Sigmoid colon (tissue), 7 donors: Measurements from ENCODE around the gene TNIK. TPM values are rescaled to one million over a fixed set of nuclear protein-coding genes. Genes with fewer than 3 reads are reported as not detected.

Experiments used
- DNase-seq: peaks from one replicate; pipeline ENCODE4 v3.0.0-alpha.2; 2019
- H3K27ac ChIP-seq, 4 donors: fragments of 200-600 bp; sonication (generic); one replicate each; pipeline ENCODE4 v1.5.1; 2016 to 2019; ENCODE audit warnings: mild to moderate bottlenecking in 1 of 4
- H3K27me3 ChIP-seq, 3 donors: fragments of 200-600 bp; sonication (generic); one replicate each; pipeline ENCODE4 v1.5.1; 2019; ENCODE audit warnings: mild to moderate bottlenecking in 1 of 3
- H3K36me3 ChIP-seq, 4 donors: fragments of 200-600 bp; sonication (generic); one replicate each; pipeline ENCODE4 v1.5.1; 2016 to 2019
- H3K4me1 ChIP-seq, 4 donors: fragments of 200-600 bp; sonication (generic); one replicate each; pipeline ENCODE4 v1.5.1; 2017 to 2019
- H3K4me3 ChIP-seq, 4 donors: fragments of 200-600 bp; sonication (generic); one replicate each; pipeline ENCODE4 v1.5.1; 2017 to 2019; ENCODE audit warnings: mild to moderate bottlenecking in 2 of 4, moderate library complexity in 1 of 4
- H3K9me3 ChIP-seq, 4 donors: fragments of 200-600 bp in 3 of 4; sonication (generic) in 3 of 4; one replicate each; pipeline versions ENCODE4 v1.5.1 to v1.6.1; 2013 to 2019
- CTCF ChIP-seq, 4 experiments: fragments of 450-650 bp in 3 of 4; fragments of 200-600 bp in 1 of 4; IDR thresholded peaks; one replicate each; pipeline ENCODE4 v1.5.1; 2016 to 2019; ENCODE audit warnings: antibody characterized with exemption in 4 of 4, mild to moderate bottlenecking in 3 of 4, moderate library complexity in 2 of 4
- EP300 ChIP-seq, 4 donors: sonication (generic); formaldehyde crosslinking; IDR thresholded peaks; one replicate each; pipeline ENCODE4 v1.6.1; 2017; ENCODE audit warnings: antibody characterized with exemption in 4 of 4
- POLR2A ChIP-seq, 2 donors: fragments of 450-650 bp; IDR thresholded peaks; one replicate each; pipeline ENCODE4 v1.6.1; 2016; ENCODE audit warnings: antibody characterized with exemption in 2 of 2, mild to moderate bottlenecking in 2 of 2, moderate library complexity in 2 of 2
- POLR2AphosphoS5 ChIP-seq, 4 donors: sonication (generic); formaldehyde crosslinking; IDR thresholded peaks; one replicate each; pipeline ENCODE4 v1.6.1; 2017; ENCODE audit warnings: antibody characterized with exemption in 4 of 4
- WGBS, 2 donors: extraction: QIAGEN DNeasy Blood & Tissue Kit; methylation state at CpG; one replicate each; pipeline ENCODE4 v1.1.7; 2013; 5-methylcytosine and 5-hydroxymethylcytosine counted together
- intact Hi-C: fragments of 100-400 bp; cut with DNase I; formaldehyde crosslinking; loops from one replicate; pipeline ENCODE4 v1.15.1; 2023
- polyA plus RNA-seq, 3 donors: library from polyadenylated mRNA; stranded (reverse); fragments of 200-250 nt; gene quantifications; one replicate each; pipeline ENCODE4 v1.2.3, GENCODE V29; 2013
- total RNA-seq, 4 donors: library from RNA; depleted of rRNA; stranded (reverse); fragments of >200 nt; gene quantifications; one replicate each; pipeline ENCODE4 v1.1.0, GENCODE V29; 2016
- donor health status: healthy with polysubstance abuse.
- donor health status: Bipolar disorder and iron deficiency.
- donor health status: healthy.

Gene TNIK
- total and polyA plus RNA-seq, 7 donors = 5.4 to 21.3 (median 9.2) TPM

- Histone ChIP-seq H3K9me3 (no peaks in the 10 kb centered on the region), H3K27ac (no peak overlapping the region), H3K4me1 (peaks cover 0 to 8% (median 4%) of the 10 kb centered on the region in 4 donors), H3K4me3 (no peak overlapping the region), H3K27me3 (no peaks in the 10 kb centered on the region), H3K36me3 (no peaks in the 10 kb centered on the region)
- intact Hi-C loops = no loop called here
- TF ChIP-seq CTCF (IDR thresholded peaks at IDR 0.05) (no peak), EP300 (IDR thresholded peaks at IDR 0.05) (no peak), POLR2A (IDR thresholded peaks at IDR 0.05) (no peak), POLR2AphosphoS5 (IDR thresholded peaks at IDR 0.05) (no peak)
- WGBS, 2 donors = 84 to 92% methylated on average over 3 of the region's 3 CpGs
- DNase-seq = no peak
These were observed 219.7 kb downstream of the TNIK start for GRCh38 chr3:171240504-171240835.

- Histone ChIP-seq H3K36me3 (no peaks in the 10 kb centered on the region), H3K27ac (no peak overlapping the region), H3K27me3 (no peaks in the 10 kb centered on the region), H3K4me1 (peaks cover 0 to 8% (median 4%) of the 10 kb centered on the region in 4 donors), H3K9me3 (no peaks in the 10 kb centered on the region), H3K4me3 (no peak overlapping the region)
- TF ChIP-seq POLR2A (IDR thresholded peaks at IDR 0.05) = no peak
- TF ChIP-seq EP300 (IDR thresholded peaks at IDR 0.05) = no peak
- TF ChIP-seq POLR2AphosphoS5 (IDR thresholded peaks at IDR 0.05) = no peak
- TF ChIP-seq CTCF (IDR thresholded peaks at IDR 0.05) = no peak
- no peak for DNase-seq
- intact Hi-C loops = no loop called here
- WGBS, 2 donors = 93 to 95% methylated on average over 9 of the region's 9 CpGs
These were observed 220.3 kb downstream of the TNIK start for GRCh38 chr3:171239757-171240503.

- Histone ChIP-seq H3K4me3 (no peak overlapping the region), H3K27me3 (no peaks in the 10 kb centered on the region), H3K27ac (no peak overlapping the region), H3K4me1 (peaks cover 0 to 8% (median 4%) of the 10 kb centered on the region in 4 donors), H3K9me3 (no peaks in the 10 kb centered on the region), H3K36me3 (no peaks in the 10 kb centered on the region)
- WGBS, 2 donors = 96% methylated on average over 2 of the region's 2 CpGs
- intact Hi-C loops = no loop called here
- no peak for DNase-seq
- TF ChIP-seq EP300 (IDR thresholded peaks at IDR 0.05) (no peak), POLR2A (IDR thresholded peaks at IDR 0.05) (no peak), CTCF (IDR thresholded peaks at IDR 0.05) (no peak), POLR2AphosphoS5 (IDR thresholded peaks at IDR 0.05) (no peak)
These were observed 223.2 kb downstream of the TNIK start for GRCh38 chr3:171237009-171237385.

GRCh38 chr3:171236265-171237008 is 223.8 kb downstream of the TNIK start:
- Histone ChIP-seq H3K27me3 (no peaks in the 10 kb centered on the region), H3K4me1 (peaks cover 0 to 8% (median 4%) of the 10 kb centered on the region in 4 donors), H3K4me3 (no peak overlapping the region), H3K36me3 (no peaks in the 10 kb centered on the region), H3K9me3 (no peaks in the 10 kb centered on the region), H3K27ac (peak overlapping the region in 1 of 4 donors; percentile 0)
- TF ChIP-seq CTCF (IDR thresholded peaks at IDR 0.05) (no peak), POLR2A (IDR thresholded peaks at IDR 0.05) (no peak), EP300 (IDR thresholded peaks at IDR 0.05) (no peak), POLR2AphosphoS5 (IDR thresholded peaks at IDR 0.05) (no peak)
- intact Hi-C loops = no loop called here
- WGBS, 2 donors = 87 to 88% methylated on average over 8 of the region's 8 CpGs
- DNase-seq = no peak
